Mammary epithelial cell (primary cell): ENCODE results near the gene ABL1.

Experiments used
- CTCF ChIP-seq, 2 donors: IDR thresholded peaks in 1 of 2; conservative IDR thresholded peaks in 1 of 2; 2 replicates each; pipeline ENCODE4 v1.5.1; 2011 to 2012; ENCODE audit warnings: inconsistent platforms in 2 of 2, low read length in 2 of 2, mild to moderate bottlenecking in 2 of 2, control low read depth in 1 of 2, low read depth in 1 of 2; ENCODE audit not compliant: insufficient read depth in 1 of 2; ENCODE audit errors: extremely low read depth in 1 of 2
- EZH2 ChIP-seq: IDR thresholded peaks from 2 replicates; pipeline ENCODE4 v1.6.1; 2012; ENCODE audit warnings: low read length, inconsistent platforms, borderline replicate concordance

GRCh38 chr9:130888146-130888885 is 53.3 kb downstream of the ABL1 start:
- TF ChIP-seq CTCF (conservative IDR thresholded peaks at IDR 0.05 in 1 of 2, IDR thresholded peaks at IDR 0.05 in 1 of 2; ENCODE audit: extremely low read depth in 1 of 2, insufficient read depth in 1 of 2, low read depth in 1 of 2, low read length in 2 of 2) (no peak), EZH2 (no peak)
